Keratinocyte (primary cell): ENCODE measurements around the gene MYO9A. TPM values are rescaled to one million over a fixed set of nuclear protein-coding genes. Genes with fewer than 3 reads are reported as not detected.

Experiments
- DNase-seq: peaks from one replicate; pipeline ENCODE4 v3.0.0-alpha.2; 2011; ENCODE audit warnings: low read depth, missing footprints, low spot score
- FAIRE-seq: peaks from 2 replicates; lab custom pipeline; 2011; peaks lifted over from hg19 to GRCh38; lab: Jason Lieb, UNC
- H2AFZ ChIP-seq: 2 replicates; pipeline ENCODE4 v1.6.0; 2012; ENCODE audit warnings: low read length, control low read depth, inconsistent platforms; ENCODE audit not compliant: control insufficient read depth
- H3K27ac ChIP-seq: 2 replicates; pipeline ENCODE4 v1.5.1; 2011; ENCODE audit warnings: low read length; ENCODE audit not compliant: control insufficient read depth, insufficient read depth
- H3K27me3 ChIP-seq: 3 replicates; pipeline ENCODE4 v1.6.0; 2011; ENCODE audit warnings: low read length; ENCODE audit not compliant: control insufficient read depth, insufficient read depth; ENCODE audit errors: extremely low read depth
- H3K36me3 ChIP-seq, 2 experiments: 2 replicates in 1 of 2; 3 replicates in 1 of 2; pipeline ENCODE4 v1.5.1; 2011; ENCODE audit warnings: low read length in 2 of 2, mild to moderate bottlenecking in 1 of 2; ENCODE audit not compliant: control insufficient read depth in 2 of 2, insufficient read depth in 2 of 2; ENCODE audit errors: extremely low read depth in 1 of 2
- H3K4me1 ChIP-seq: 3 replicates; pipeline ENCODE4 v1.5.1; 2011; ENCODE audit warnings: low read length; ENCODE audit not compliant: control insufficient read depth, insufficient read depth; ENCODE audit errors: extremely low read depth
- H3K4me2 ChIP-seq: 3 replicates; pipeline ENCODE4 v1.6.0; 2011; ENCODE audit warnings: low read depth, low read length; ENCODE audit not compliant: control insufficient read depth, insufficient read depth; ENCODE audit errors: extremely low read depth
- H3K4me3 ChIP-seq, 3 experiments: fragments of 200-600 bp in 1 of 3; sonication (generic) in 1 of 3; 2 replicates in 2 of 3; 3 replicates in 1 of 3; pipeline ENCODE4 v1.5.1; 2011 to 2016; ENCODE audit warnings: low read length in 3 of 3, mild to moderate bottlenecking in 3 of 3, control low read depth in 2 of 3, inconsistent platforms in 1 of 3, low read depth in 1 of 3, mixed read lengths in 1 of 3, mixed run types in 1 of 3, moderate library complexity in 1 of 3; ENCODE audit not compliant: control insufficient read depth in 2 of 3, insufficient read depth in 2 of 3; ENCODE audit errors: extremely low read depth in 1 of 3
- H3K79me2 ChIP-seq: 2 replicates; pipeline ENCODE4 v1.6.0; 2012; ENCODE audit warnings: low read length; ENCODE audit not compliant: control insufficient read depth, insufficient read depth
- H3K9ac ChIP-seq: 3 replicates; pipeline ENCODE4 v1.6.0; 2011; ENCODE audit warnings: low read length; ENCODE audit not compliant: control insufficient read depth, insufficient read depth; ENCODE audit errors: extremely low read depth
- H3K9me1 ChIP-seq: 3 replicates; pipeline ENCODE4 v1.6.0; 2011; ENCODE audit warnings: low read length; ENCODE audit not compliant: control insufficient read depth, insufficient read depth; ENCODE audit errors: extremely low read depth
- H3K9me3 ChIP-seq: 2 replicates; pipeline ENCODE4 v1.5.1; 2012; ENCODE audit warnings: low read depth, low read length; ENCODE audit not compliant: control insufficient read depth
- H4K20me1 ChIP-seq: 3 replicates; pipeline ENCODE4 v1.6.0; 2011; ENCODE audit warnings: low read length; ENCODE audit not compliant: control insufficient read depth, insufficient read depth; ENCODE audit errors: extremely low read depth
- EZH2 ChIP-seq: IDR thresholded peaks from one replicate; pipeline ENCODE4 v1.6.1; 2012; ENCODE audit warnings: inconsistent platforms, mild to moderate bottlenecking, low read length, moderate library complexity
- dilution Hi-C: fragments of 300-500 bp; cut with MboI; formaldehyde crosslinking; loops from one replicate; pipeline ENCODE4 v1.7.0; 2020; ENCODE audit warnings: low sequenced_read_pairs; ENCODE audit not compliant: extremely low pct_ligation_motif_present
- polyA plus RNA-seq, 5 experiments: library from polyadenylated mRNA; depleted of rRNA in 3 of 5; stranded (reverse) in 3 of 5; stranded (forward) in 1 of 5; unstranded in 1 of 5; fragments of >200 nt; gene quantifications; 1 replicate in 1 of 5; 2 replicates in 3 of 5; 3 replicates in 1 of 5; pipeline versions ENCODE4 v1.2.1 to v1.2.3, GENCODE V29; 2011 to 2012; ENCODE audit warnings: missing spikeins in 2 of 5, low read depth in 1 of 5, low replicate concordance in 1 of 5
- TF ChIP-seq, protein P1 (sequence below), 3 experiments: IDR thresholded peaks in 1 of 3; conservative IDR thresholded peaks in 1 of 3; optimal IDR thresholded peaks in 1 of 3; 2 replicates in 2 of 3; 3 replicates in 1 of 3; pipeline versions ENCODE3 to v1.5.1; 2011; ENCODE audit warnings: low read length in 3 of 3, mild to moderate bottlenecking in 3 of 3, moderate library complexity in 2 of 3, control low read depth in 1 of 3, inconsistent platforms in 1 of 3; ENCODE audit not compliant: insufficient read depth in 2 of 3; ENCODE audit errors: extremely low read depth in 1 of 3

Gene MYO9A
- polyA plus RNA-seq, 1 donor (not counting 4 experiments of a cell fraction or from before 2014, with no cell fraction given): 10.6 TPM

DNA sequence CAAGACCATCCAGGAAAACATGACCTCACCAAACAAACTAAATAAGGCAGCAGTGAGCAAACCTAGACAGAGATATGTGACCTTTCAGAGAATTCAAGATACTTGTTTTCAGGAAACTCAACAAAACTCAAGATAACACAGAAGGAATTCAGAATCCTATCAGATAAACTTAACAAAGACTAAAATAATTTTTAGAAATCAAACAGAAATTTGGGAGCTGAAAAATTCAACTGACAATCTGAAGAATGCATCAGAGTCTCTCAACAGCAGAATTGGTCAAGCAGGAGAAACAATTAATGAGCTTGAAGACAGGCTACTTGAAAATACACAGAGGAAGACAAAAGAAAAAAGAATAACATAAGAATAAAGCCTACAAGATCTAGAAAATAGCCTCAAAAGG, 55.6 kb downstream of the MYO9A start:
- H3K79me2 ChIP-seq: peaks cover 7% of the 10 kb centered on the region
- H3K36me3 ChIP-seq: no peaks in the 10 kb centered on the region
- dilution Hi-C loops: no loop called here
- H3K4me1 ChIP-seq: no peaks in the 10 kb centered on the region
- H2AFZ ChIP-seq: no peak overlapping the region
- H3K9me1 ChIP-seq: no peaks in the 10 kb centered on the region
- H3K4me2 ChIP-seq: no peak overlapping the region
- H3K27ac ChIP-seq: no peak overlapping the region
- H3K27me3 ChIP-seq: no peaks in the 10 kb centered on the region
- H3K9me3 ChIP-seq: no peaks in the 10 kb centered on the region
- no peak overlapping the region for H3K4me3 ChIP-seq
- no peak for DNase-seq
- no peak for FAIRE-seq
- peaks cover 2% of the 10 kb centered on the region for H4K20me1 ChIP-seq
- no peak for TF ChIP-seq EZH2
- TF ChIP-seq, protein P1, sequence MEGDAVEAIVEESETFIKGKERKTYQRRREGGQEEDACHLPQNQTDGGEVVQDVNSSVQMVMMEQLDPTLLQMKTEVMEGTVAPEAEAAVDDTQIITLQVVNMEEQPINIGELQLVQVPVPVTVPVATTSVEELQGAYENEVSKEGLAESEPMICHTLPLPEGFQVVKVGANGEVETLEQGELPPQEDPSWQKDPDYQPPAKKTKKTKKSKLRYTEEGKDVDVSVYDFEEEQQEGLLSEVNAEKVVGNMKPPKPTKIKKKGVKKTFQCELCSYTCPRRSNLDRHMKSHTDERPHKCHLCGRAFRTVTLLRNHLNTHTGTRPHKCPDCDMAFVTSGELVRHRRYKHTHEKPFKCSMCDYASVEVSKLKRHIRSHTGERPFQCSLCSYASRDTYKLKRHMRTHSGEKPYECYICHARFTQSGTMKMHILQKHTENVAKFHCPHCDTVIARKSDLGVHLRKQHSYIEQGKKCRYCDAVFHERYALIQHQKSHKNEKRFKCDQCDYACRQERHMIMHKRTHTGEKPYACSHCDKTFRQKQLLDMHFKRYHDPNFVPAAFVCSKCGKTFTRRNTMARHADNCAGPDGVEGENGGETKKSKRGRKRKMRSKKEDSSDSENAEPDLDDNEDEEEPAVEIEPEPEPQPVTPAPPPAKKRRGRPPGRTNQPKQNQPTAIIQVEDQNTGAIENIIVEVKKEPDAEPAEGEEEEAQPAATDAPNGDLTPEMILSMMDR (optimal IDR thresholded peaks at IDR 0.05 in 1 of 3, IDR thresholded peaks at IDR 0.05 in 1 of 3, conservative IDR thresholded peaks at IDR 0.05 in 1 of 3; ENCODE audit: extremely low read depth in 1 of 3, insufficient read depth in 2 of 3, low read length in 3 of 3): no peak
- no peak overlapping the region for H3K9ac ChIP-seq

DNA sequence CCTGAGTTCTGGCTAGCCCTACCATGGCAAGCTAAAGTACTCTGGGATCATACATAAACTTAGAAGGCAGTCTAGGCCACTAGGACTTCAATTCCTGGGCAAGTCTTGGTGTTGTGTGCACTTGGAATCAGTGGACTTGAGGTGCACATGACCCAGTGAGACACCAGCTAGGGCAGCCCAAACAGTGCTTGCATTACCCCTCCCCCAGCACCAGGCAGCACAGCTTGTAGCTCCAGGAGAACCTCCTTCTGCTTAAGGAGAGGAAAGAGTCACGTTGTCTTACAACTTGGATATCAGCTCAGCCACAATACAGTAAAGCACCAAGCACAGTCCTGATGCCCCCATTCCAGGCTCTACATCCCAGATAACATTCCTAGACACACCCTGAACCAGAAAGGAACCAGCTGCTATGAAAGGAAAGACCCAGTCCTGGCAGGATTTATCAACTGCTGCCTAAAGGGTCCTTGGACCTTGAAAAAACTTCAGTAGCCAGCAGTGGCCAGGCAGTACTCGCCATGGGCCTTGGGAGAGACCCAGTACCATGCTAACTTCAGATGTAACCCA, 57.2 kb downstream of the MYO9A start:
- no peaks in the 10 kb centered on the region for H3K9me3 ChIP-seq
- TF ChIP-seq EZH2: no peak
- TF ChIP-seq, protein P1 (optimal IDR thresholded peaks at IDR 0.05 in 1 of 3, IDR thresholded peaks at IDR 0.05 in 1 of 3, conservative IDR thresholded peaks at IDR 0.05 in 1 of 3; ENCODE audit: extremely low read depth in 1 of 3, insufficient read depth in 2 of 3, low read length in 3 of 3): no peak
- H4K20me1 ChIP-seq: peaks cover 2% of the 10 kb centered on the region
- FAIRE-seq: no peak
- H3K27ac ChIP-seq: no peak overlapping the region
- H3K36me3 ChIP-seq: no peaks in the 10 kb centered on the region
- H3K27me3 ChIP-seq: no peaks in the 10 kb centered on the region
- dilution Hi-C loops: no loop called here
- no peak overlapping the region for H3K9ac ChIP-seq
- no peak overlapping the region for H2AFZ ChIP-seq
- DNase-seq: no peak
- no peak overlapping the region for H3K4me2 ChIP-seq
- H3K4me3 ChIP-seq: no peak overlapping the region
- peaks cover 8% of the 10 kb centered on the region for H3K79me2 ChIP-seq
- no peaks in the 10 kb centered on the region for H3K4me1 ChIP-seq
- no peaks in the 10 kb centered on the region for H3K9me1 ChIP-seq
